K562 (cell line): ENCODE measurements around the gene TNFSF18. TPM values are rescaled to one million over a fixed set of nuclear protein-coding genes. Genes with fewer than 3 reads are reported as not detected.

Source experiments
- SMC3 ChIP-seq: conservative IDR thresholded peaks from 2 replicates; pipeline ENCODE4 v1.6.1; 2011; ENCODE audit warnings: low read depth, low read length, improper control_type of control experiment; ENCODE audit not compliant: insufficient read depth
- ZNF384 ChIP-seq: IDR thresholded peaks from 2 replicates; pipeline ENCODE4 v1.6.1; 2012; ENCODE audit warnings: low read depth, low read length, improper control_type of control experiment
- polyA plus RNA-seq, 8 experiments: library from polyadenylated mRNA; depleted of rRNA in 4 of 8; stranded (reverse) in 5 of 8; unstranded in 3 of 8; fragments of >200 nt; fragmentation: Nextera tagmentation in 2 of 8; fragmentation: Illumina TruSeq in 1 of 8; extraction: Ambion mirVana in 2 of 8; extraction: Trizol in 1 of 8; gene quantifications; 2 replicates each; pipeline versions ENCODE4 v1.2.1 to v1.2.3, GENCODE V29; 2011 to 2014; ENCODE audit warnings: inconsistent platforms in 1 of 8, missing spikeins in 1 of 8
- total RNA-seq, 7 experiments: library from RNA; depleted of rRNA in 6 of 7; stranded (reverse); fragments of >200 nt in 6 of 7; fragmentation: Illumina TruSeq in 2 of 7; extraction: Trizol in 2 of 7; gene quantifications; 2 replicates each; pipeline versions ENCODE4 v1.2.1 to v1.2.3, GENCODE V29; 2011 to 2021; ENCODE audit warnings: low replicate concordance in 1 of 7
- TF ChIP-seq, protein P1 (sequence below): fragments of 450-650 bp; formaldehyde crosslinking; IDR thresholded peaks from 2 replicates; pipeline ENCODE4 v1.4.0; 2022; ENCODE audit warnings: missing genetic modification characterization
- TF ChIP-seq, protein P2 (sequence below): sonication (generic); formaldehyde crosslinking; IDR thresholded peaks from 2 replicates; pipeline ENCODE4 v1.4.0; 2020; ENCODE audit warnings: mild to moderate bottlenecking, missing genetic modification reagents
- TF ChIP-seq, protein P3 (sequence below): sonication (generic); formaldehyde crosslinking; IDR thresholded peaks from 2 replicates; pipeline ENCODE4 v1.8.0; 2022; ENCODE audit warnings: mild to moderate bottlenecking, missing genetic modification reagents

Gene TNFSF18
- total and polyA plus RNA-seq, 9 of the 15 experiments (the other 6 are each of a cell fraction or from before 2014, with no cell fraction given), result not detected

DNA sequence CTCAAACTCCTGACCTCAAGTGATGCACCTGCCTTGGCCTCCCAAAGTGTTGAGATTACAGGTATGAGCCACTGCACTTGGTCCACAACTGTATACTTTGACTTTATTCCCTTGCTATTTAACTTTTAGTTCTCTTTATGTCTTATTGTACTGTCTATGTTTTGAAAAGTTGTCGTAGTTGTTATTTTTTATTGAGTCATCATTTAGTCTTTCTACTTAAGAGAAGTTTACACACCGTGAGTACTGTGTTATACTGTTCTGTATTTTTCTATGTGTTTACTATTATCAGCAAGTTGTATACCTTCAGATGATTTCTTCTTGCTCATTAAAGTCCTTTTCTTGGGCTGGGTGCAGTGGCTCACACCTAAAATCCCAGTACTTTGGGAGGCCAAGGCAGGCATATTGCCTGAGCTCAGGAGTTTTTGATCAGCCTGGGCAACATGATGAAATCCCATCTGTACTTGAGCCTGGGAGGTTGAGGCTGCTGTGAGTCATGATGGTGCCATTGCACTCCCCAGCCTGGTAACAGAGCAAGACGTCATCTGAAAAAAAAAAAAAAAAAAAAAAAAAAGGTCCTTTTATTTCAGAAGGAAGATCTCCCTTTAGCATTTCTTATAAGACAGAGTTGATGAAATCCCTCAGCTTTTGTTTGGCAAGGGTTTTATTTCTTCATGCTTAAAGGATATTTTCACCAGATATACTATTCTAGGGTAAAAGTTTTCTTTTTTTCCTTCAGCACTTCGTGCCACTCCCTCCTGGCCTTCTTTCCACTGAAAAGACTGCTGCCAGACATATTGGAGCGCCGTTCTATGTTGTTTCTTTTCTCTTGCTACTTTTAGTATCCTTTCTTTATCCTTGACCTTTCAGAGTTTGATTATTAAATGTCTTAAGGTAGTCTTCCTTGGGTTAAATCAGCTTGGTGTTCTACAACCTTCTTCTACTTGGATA is 47.6 kb downstream of the TNFSF18 start (continued):
- TF ChIP-seq, protein P1, sequence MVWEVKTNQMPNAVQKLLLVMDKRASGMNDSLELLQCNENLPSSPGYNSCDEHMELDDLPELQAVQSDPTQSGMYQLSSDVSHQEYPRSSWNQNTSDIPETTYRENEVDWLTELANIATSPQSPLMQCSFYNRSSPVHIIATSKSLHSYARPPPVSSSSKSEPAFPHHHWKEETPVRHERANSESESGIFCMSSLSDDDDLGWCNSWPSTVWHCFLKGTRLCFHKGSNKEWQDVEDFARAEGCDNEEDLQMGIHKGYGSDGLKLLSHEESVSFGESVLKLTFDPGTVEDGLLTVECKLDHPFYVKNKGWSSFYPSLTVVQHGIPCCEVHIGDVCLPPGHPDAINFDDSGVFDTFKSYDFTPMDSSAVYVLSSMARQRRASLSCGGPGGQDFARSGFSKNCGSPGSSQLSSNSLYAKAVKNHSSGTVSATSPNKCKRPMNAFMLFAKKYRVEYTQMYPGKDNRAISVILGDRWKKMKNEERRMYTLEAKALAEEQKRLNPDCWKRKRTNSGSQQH, result no peak
- TF ChIP-seq, protein P2, sequence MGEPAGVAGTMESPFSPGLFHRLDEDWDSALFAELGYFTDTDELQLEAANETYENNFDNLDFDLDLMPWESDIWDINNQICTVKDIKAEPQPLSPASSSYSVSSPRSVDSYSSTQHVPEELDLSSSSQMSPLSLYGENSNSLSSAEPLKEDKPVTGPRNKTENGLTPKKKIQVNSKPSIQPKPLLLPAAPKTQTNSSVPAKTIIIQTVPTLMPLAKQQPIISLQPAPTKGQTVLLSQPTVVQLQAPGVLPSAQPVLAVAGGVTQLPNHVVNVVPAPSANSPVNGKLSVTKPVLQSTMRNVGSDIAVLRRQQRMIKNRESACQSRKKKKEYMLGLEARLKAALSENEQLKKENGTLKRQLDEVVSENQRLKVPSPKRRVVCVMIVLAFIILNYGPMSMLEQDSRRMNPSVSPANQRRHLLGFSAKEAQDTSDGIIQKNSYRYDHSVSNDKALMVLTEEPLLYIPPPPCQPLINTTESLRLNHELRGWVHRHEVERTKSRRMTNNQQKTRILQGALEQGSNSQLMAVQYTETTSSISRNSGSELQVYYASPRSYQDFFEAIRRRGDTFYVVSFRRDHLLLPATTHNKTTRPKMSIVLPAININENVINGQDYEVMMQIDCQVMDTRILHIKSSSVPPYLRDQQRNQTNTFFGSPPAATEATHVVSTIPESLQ (CRISPR knock-in tag), result no peak
- TF ChIP-seq, protein P3, sequence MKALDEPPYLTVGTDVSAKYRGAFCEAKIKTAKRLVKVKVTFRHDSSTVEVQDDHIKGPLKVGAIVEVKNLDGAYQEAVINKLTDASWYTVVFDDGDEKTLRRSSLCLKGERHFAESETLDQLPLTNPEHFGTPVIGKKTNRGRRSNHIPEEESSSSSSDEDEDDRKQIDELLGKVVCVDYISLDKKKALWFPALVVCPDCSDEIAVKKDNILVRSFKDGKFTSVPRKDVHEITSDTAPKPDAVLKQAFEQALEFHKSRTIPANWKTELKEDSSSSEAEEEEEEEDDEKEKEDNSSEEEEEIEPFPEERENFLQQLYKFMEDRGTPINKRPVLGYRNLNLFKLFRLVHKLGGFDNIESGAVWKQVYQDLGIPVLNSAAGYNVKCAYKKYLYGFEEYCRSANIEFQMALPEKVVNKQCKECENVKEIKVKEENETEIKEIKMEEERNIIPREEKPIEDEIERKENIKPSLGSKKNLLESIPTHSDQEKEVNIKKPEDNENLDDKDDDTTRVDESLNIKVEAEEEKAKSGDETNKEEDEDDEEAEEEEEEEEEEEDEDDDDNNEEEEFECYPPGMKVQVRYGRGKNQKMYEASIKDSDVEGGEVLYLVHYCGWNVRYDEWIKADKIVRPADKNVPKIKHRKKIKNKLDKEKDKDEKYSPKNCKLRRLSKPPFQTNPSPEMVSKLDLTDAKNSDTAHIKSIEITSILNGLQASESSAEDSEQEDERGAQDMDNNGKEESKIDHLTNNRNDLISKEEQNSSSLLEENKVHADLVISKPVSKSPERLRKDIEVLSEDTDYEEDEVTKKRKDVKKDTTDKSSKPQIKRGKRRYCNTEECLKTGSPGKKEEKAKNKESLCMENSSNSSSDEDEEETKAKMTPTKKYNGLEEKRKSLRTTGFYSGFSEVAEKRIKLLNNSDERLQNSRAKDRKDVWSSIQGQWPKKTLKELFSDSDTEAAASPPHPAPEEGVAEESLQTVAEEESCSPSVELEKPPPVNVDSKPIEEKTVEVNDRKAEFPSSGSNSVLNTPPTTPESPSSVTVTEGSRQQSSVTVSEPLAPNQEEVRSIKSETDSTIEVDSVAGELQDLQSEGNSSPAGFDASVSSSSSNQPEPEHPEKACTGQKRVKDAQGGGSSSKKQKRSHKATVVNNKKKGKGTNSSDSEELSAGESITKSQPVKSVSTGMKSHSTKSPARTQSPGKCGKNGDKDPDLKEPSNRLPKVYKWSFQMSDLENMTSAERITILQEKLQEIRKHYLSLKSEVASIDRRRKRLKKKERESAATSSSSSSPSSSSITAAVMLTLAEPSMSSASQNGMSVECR (CRISPR knock-in tag), result no peak
- peak; percentile 37; the same call in 1 of the 2 replicates for TF ChIP-seq ZNF384
- TF ChIP-seq SMC3, result no peak
